Hematopoietic multipotent progenitor cell (in vitro differentiated cells): Measurements from ENCODE around the gene TOGARAM2. TPM values are rescaled to one million over a fixed set of nuclear protein-coding genes. Genes with fewer than 3 reads are reported as not detected.

Source experiments
- DNase-seq, 3 donors: peaks; one replicate each; pipeline ENCODE4 v3.0.0-alpha.2; 2011 to 2015; ENCODE audit warnings: low read depth in 2 of 3, low spot score in 2 of 3
- total RNA-seq: library from RNA; depleted of rRNA; stranded (reverse); fragments of >200 nt; gene quantifications from one replicate; pipeline ENCODE4 v1.2.3, GENCODE V29; 2012

TOGARAM2 gene
- 3.5 TPM for total RNA-seq

DNA sequence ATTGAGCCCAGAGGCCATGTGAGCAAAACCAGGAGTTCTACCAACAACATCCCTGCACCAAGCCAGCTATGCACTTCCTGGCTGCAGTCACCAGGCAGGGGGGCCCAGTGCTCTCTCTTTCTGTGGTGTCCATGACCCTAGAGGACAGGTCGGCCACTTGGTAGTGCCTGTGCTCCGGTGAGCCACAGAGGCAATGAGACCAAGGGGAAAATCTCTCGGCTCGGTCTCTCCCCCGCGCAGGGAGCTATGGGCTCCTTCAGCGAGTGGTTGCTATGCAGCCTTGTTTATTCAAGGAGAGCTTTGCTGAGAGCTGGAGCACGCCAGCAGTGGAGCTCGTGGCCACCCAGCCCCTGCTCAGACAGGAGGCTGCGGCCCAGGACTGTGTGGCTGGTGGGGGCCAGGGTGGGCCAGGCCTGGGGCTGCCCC is at the start of gene TOGARAM2:
Gene TOGARAM2, plus strand, starts transcription at position 283 of the 426 bp plus-strand sequence. CDS start 13,537 bp downstream, outside the sequence.
- DNase-seq = no peak

DNA sequence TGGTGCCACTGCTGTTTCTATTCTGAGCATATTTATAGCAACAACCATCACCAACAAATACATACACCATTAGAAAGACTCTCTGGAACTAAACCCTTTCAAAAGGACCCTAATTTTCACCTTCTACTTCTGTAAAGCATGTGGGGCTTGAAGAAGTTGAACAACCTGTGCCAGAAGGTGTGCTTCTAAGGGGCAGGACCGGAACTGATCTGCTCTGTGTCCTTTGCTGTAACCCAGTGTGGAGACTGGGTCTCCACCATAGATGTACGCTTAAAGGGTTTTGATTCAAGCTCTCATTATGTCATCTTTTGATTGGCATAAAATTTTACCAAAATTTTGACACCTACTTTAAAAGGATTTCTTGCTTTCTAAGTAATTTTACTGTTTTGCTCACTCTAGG is 46.3 kb upstream of the TOGARAM2 start:
- DNase-seq = no peak

DNA sequence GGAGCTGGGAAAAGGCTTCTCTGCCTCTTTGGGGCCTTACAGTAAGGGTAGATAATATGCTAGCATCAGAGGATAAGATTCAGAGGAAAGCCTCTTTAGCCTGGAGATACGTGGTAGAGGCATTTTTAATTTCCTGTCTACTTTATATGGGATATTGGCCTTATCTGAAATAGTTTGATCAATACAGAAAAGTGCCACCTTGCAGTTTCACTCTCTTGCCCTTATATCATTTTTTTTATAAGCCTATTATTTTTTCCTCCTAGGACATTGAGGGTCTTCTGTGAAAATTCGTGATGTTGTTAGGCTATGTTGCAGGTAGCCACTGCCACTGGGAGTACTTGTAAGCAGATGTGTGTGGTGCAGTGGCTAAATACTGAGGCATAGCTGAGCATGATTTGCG is 40.1 kb upstream of the TOGARAM2 start:
- no peak for DNase-seq

DNA sequence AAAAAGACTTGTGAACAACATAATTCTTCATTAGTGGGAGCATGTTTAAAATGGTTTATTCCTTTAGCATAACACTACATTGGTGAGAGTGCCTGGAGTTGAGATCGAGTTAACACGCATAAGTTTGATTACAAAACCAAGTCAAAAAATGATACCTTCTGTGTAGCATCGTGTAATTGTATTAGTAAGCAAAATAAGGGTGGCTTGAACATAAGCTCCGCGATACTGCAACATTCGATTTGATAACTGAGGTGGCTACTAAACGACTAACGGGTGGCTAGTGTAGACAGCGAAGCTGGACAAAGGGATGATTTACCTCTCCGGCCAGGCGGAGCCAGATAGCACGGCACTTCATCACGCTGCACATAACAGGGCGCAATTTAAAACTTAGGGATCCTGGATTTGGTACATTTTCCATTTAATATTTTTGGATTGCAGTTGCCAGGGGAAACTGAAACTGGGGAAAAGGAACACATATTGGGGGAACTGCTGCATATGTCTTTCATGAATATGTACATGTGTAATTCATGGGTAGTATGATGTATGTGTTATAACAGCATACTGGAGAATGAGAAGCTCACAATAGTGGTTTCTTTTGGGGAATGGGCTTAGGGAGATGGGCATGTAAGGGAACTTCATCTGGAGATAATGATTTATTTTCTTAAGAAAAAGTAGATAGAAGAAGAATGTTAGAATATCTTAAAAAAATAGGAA is 36.4 kb upstream of the TOGARAM2 start:
- DNase-seq = no peak

DNA sequence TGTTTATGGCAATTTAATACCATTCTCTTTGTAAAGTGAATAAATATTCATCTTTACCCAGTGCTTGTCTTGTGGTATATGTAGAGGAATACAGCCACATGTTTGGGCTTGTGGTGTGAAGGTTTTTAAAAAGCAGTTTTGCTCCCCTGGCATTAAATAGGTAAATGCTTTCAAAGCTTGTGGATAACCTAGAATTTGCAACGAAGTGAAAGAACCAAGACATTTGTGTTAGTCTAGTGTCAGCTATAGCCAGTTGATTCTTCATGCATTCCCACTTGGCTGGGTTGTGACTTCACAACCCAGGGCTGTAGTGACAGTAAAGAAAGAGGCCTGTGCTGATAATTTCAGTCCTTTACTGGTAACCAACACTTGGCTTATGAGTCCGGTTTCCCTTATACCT is 32.9 kb upstream of the TOGARAM2 start:
- DNase-seq = no peak

DNA sequence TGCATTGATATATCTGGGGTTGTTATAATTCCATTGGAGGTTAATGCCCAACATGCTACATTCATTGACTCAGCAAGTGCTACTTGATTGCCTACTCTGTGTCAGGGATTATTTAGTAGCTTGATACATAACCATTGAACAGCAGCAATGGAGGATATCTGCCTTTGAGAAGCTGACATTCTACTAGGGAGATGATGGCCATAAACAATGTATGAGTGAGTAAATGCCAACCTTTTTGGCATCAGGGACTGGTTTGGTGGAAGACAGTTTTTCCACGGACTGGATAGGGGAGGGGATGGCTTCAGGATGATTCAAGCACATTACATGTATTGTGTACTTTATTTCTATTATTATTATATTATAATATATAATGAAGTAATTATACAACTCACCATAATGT is 31.9 kb upstream of the TOGARAM2 start:
- DNase-seq = no peak

DNA sequence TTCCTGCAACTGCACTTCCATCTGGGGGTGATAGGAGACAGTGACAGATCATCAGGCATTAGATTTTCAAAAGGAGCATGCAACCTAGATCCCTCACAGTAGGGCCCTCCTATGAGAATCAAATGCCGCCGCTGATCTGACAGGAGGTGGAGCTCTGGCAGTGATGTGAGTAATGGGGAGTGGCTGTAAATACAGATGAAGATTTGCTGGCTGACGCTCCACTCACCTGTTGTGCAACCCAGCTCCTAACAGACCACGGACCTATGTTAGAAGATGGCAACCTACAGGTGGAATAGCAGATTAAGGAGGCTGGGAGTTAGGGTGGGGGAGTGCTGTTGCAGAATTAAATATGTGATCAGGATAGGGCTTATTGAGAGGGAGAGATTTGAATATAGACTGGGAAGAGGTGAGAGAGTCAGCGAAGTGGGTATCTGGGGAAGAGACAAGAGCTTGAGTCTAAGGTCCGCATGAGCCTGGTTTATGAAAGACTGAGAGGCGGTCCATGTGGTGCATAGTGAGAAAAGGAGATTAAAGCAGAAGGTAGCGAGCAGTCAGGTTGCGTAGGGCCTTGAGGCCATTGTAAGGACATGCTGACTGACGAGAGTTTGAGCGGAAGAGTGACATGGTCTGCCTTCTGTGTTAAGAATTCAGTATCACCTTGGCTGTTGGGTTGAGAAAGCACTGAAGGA is 31.3 kb upstream of the TOGARAM2 start:
- no peak for DNase-seq

DNA sequence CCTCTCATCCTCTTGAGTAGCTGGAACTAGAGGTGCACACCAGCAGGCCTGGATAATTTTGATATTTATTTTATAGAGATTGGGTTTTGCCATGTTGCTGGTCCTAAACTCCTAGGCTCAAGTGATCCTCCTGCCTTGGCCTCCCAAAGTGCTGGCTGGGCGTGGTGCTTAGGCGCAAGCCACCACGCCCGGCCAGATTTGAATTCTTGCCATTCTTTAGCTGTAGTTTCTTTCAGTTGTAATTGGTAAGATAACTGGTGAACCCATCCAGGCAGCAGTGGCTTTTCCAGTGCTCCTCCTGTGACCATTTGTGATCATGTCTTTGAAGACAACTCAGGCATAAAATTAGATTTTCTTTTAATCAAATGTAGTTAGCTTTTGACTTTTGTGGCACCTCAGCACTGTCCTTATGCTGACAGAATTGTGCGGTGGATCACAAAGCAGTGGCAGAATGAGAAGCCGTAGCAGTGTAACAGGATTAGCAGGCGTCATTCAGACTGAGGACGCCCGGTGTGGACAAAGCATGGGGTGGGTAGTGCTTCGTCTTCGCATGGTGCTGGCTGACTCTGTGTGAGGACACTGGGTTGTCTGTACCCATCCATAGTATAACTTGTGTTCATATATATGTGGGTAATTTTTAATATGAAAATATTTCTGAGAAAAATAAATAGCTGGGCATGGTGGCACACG is 30.0 kb upstream of the TOGARAM2 start:
- DNase-seq = no peak

DNA sequence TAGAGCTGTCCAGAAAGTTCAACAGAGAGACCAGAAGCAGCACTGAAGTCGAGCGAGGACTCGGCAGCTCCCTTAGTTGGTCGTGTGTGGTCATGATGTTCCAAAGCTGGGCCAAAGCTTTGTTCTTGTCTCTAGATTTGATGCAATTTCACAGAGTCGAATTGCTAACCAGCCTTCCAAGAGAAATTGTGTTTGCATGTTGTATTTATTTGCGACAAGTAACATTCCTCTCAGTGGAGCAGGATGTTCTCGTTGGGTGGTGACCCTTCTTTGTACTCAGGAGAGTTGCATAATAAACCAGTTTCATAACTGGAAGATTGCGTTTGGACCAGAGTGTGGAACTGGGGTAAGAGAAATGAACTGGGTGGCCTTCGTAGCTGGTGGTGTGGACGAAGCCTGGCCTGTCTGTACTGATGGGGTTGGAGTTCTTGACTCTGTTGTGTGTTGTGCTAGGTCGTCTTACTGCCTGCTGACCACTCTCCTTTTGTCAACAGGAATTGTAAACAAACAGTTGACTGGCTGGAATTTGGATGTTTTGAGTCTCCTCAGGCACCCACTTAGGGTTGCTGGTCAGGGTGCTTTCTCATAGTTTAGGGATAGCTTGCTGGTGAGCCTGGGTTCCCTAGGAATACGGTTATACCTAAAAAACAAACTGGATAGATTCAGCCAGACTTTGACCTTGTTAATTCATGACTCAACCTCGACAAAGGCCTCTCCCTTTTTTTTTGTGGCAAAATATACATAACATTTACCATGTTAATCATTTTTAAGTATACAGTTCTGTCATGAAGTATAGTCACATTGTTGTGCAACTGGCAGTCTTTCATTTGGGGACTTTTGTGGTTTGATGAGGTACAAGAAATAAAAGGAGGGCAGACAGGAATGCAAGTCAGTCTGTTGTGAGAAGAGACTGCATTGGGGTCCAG is 28.9 kb upstream of the TOGARAM2 start:
- no peak for DNase-seq

DNA sequence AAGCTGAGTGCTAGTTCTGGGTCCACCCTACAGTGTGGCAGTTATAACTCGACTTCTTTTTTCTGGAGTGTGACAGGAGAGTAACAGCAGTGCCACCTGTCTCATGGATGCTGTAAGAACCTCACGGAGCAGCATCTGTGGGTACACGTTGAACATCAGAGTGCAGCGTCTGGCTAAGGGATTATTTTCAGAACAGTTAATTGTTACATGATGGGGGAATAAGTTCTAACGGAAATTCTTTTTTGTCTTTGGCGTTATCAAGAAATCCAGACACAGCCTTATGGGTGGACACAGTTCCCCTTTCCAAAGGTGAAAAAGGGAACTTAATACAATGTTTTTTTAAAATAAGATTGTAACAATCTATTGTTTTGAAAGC is 28.3 kb upstream of the TOGARAM2 start:
- peak in 2 of 3 donors; percentile 87 to 96 for DNase-seq

DNA sequence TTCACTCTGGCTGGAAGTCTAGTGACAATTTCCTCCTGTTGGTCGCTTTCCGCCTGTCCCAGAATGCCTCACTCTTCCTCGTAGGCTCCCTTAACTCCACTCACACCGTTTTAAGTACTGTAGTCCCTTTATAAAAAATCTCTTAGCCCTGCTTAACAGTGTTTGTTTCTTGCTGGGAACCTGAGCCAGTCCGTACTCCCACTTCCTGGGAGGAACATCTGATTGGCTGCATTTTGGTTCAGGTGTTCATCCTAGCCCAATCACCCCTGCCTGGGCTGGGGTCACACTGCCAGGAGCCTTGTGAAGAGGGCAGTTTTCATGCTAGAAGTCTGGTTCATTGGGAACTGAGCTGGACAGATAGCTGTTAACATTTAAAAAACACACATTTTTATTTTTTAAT is 25.6 kb upstream of the TOGARAM2 start:
- no peak for DNase-seq

DNA sequence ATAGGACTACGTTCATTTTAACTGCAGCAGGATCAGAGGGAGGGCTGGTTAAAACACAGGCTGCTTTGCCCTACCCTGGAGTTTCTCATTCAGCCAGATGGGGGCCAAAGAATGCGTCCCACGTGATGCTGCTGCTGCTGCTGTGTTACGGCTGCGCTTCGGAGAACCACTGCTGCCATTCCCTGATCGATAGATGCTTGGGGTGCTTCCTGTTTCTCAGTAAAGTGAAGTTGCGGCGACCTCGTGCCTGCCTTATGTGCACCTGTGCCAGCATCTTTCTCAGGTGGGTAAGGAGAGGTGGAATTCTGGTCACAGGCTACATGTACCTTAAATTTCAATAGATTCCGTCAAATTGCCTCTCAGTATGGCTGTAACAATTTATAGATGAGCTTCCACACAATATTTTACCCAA is 24.7 kb upstream of the TOGARAM2 start:
- peak in 2 of 3 donors; percentile 52 to 63 for DNase-seq

DNA sequence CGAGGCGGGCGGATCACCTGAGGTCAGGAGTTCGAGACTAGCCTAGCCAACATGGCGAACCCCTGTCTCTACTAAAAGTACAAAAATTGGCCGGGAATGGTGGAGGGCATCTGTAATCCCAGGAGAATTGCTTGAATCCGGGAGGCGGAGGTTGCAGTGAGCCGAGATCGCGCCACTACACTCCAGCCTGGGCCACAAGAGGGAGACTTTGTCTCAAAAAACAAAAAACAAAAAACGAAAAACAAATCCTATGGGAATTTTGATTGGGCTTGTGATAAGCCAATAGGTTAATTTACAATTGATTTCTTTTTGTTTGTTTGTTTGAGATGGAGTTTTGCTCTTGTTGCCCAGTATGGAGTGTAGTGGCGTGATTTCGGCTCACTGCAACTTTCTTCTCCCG is 24.2 kb upstream of the TOGARAM2 start:
- DNase-seq = no peak

DNA sequence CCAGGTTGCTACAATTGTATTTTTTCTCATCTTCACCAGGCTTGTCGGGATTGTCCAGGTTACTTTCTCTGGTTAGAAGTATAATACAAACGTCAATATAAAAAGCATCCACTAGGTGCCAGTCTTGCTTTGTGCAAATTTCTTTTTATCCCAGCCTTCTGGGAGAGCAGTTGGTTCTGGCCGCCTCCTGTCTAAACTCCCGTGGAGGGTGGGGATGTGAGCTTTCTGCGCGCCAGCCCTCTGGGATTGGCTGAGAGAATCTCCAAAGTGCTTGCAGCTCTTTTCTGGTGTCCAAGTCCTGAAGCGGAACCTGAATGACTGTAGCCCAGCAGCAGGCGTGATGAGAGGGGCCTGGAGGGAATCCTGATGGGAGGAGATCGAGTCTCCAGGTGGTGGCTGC is 22.4 kb upstream of the TOGARAM2 start:
- DNase-seq = peak; percentile 31 to 80 (median 55)

DNA sequence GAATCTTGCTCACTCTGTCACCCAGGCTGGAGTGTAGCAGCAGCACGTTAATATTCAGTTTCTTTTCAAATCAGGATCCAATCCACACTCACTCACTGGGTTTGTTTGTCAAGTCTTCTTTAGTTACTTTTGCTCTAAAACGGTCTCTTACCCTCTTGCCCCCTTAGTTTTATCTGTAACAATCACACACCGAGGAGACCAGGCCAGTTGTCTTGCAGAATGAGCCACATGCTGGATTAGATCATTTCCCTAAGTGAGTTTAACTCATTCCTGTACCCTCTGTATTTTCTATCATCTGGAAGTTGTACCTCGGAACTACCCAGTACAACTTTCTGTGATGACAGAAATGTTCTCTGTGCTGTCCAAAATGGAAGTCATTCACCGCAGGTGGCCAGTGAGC is 20.7 kb upstream of the TOGARAM2 start:
- DNase-seq = no peak

DNA sequence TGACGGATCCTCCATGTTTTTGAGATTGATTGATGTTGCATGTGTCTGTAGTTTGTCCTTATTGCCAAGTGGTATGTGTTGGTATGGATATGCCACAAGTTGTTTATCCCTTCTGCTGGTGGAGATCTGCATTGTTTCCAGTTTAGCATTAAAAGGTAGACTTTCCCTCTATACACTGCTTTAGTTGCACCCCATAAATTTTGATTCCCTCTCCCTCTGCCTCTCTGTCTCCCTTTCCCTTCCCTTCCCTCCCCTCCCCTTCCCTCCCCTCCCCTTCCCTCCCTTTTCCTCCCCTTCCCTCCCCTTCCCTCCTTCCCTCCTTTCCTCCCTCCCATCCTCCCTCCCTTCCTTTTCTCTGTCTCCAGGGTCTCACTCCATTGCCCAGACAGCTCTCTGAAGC is 18.6 kb upstream of the TOGARAM2 start:
- DNase-seq = no peak

DNA sequence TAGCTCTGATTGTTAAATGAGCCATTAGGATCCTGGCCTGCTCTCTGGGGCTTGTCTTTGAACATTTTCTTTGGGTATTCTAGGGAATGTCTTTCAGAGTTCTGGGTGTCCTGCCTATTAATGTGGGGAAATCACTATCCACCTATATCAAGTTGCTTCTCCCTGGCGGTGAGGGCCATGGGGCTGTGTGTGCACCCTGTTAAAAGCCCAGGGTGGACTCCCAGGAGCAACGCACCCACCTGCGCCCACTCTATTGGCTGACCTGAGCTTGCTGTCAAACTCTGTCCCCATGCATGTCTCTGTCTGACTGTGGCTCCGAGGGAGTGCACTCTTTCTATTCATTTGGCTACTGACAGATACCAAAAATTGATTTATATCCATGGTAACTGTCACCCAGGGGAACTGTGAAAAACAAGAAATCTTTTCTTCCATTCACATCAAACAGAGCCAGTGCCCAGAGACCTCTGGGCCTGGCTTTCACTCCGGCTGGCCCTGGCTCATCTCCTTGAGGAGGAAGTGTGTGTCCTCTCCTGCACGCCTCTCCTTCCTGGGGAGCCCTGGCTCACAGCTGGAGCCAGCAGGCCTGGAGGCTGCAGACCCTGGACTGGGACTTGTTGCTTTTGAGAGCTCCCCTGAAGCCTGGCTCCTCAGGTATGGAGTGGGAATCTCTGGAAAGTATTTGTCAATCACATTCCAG is 10.5 kb upstream of the TOGARAM2 start:
- DNase-seq = no peak

DNA sequence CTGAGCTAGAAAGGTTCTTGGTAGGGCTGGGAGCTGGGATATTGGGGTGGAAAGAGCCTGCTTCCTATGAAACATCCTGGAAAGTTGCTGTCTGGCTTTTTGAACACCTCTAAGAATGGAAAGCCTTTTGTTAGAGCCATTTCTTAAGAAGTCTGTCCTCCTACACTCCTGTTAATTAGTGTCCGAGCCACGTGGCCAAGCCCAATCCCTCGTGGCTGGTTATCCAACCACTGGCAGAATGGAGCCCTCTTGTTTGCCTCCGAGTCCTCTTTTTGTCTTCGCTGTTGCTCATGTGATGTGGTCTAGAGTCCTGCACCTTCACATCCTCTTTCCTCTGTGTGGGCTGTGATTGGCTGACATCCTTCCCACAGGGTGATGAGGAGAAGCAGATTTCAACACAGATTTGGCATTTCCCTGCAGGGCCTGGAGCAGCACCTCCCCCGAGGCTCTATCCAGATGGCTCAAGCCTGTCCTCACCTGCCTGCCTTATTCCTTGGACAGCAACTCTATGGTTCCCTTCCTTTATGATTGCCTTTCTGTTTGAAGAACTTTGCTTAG is 8.2 kb upstream of the TOGARAM2 start:
- no peak for DNase-seq

DNA sequence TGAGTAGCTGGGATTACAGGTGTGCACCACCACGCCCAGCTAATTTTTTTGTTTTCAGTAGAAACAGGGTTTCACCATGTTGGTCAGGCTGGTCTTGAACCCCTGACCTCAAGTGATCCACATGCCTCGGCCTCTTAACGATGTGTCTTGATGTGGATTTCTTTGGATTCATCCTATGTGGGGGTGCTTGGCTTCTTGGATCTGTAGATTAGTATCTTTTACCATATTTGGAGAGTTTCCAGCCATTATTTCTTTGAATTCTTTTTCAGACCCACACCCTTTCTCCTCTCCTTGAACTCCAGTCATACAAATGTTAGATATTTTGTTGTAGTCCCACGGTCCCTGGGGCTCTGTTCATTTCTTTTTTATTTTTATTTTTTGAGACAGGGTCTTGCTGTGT is 6.8 kb upstream of the TOGARAM2 start:
- DNase-seq = no peak

DNA sequence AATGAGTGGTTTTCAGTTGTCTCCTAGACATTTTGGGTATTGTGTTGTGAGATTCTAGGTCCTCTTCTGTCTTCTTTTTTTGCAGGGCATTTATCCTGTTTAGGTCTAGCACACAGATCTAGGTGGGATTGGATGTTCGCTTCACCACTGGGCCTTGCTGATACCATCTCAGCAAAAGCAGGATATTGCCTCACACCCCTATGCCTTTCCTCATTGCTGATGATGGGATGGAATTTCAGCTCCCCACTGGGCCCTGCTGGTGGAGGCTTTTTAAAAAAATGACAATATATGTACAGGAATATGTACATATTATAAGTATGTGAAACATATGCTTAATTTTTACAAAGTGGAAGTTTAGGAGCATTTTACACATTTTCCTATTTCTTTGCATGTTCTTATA is 5.4 kb upstream of the TOGARAM2 start:
- DNase-seq = no peak
